Left lung (tissue), 10 donors: ENCODE measurements around the gene ABCA13. TPM values are rescaled to one million over a fixed set of nuclear protein-coding genes. Genes with fewer than 3 reads are reported as not detected.

Experiments used
- ATAC-seq: fragments of 200-7000 bp; cut with Tn5 transposase; one replicate; pipeline ENCODE4 v1.9.1; 2020; ENCODE audit warnings: moderate library complexity
- DNase-seq, 4 donors: peaks; one replicate each; pipeline ENCODE4 v3.0.0-alpha.2; 2013 to 2020
- H3K27ac ChIP-seq, 2 donors: fragments of 200-600 bp; sonication (generic) in 1 of 2; one replicate each; pipeline versions ENCODE4 v1.5.0 to v1.8.0; 2020 to 2021
- H3K27me3 ChIP-seq, 2 donors: fragments of 200-600 bp; sonication (generic) in 1 of 2; one replicate each; pipeline versions ENCODE4 v1.5.0 to v1.8.0; 2020 to 2021
- H3K36me3 ChIP-seq, 2 donors: fragments of 200-600 bp; sonication (generic) in 1 of 2; one replicate each; pipeline versions ENCODE4 v1.5.0 to v1.8.0; 2020 to 2021
- H3K4me1 ChIP-seq, 2 donors: fragments of 200-600 bp; one replicate each; pipeline ENCODE4 v1.8.0; 2021
- H3K4me3 ChIP-seq, 2 donors: fragments of 200-600 bp; sonication (generic) in 1 of 2; one replicate each; pipeline versions ENCODE4 v1.5.0 to v1.8.0; 2020 to 2021; ENCODE audit warnings: mild to moderate bottlenecking in 1 of 2
- H3K9me3 ChIP-seq, 2 donors: fragments of 200-600 bp; sonication (generic) in 1 of 2; one replicate each; pipeline versions ENCODE4 v1.5.0 to v1.8.0; 2020 to 2021
- intact Hi-C, 2 donors: fragments of 100-400 bp; cut with DNase I; formaldehyde crosslinking; loops; one replicate each; pipeline versions ENCODE4 v1.11.2 to v1.14.2; 2022
- polyA plus RNA-seq, 6 donors: library from polyadenylated mRNA; unstranded; fragments of 120-200 nt; gene quantifications; one replicate each; pipeline ENCODE4 v1.2.1, GENCODE V29; 2013; ENCODE audit not compliant: insufficient read length in 6 of 6
- total RNA-seq, 2 donors: library from RNA; stranded (reverse); fragmentation: NEBNext Ultra II Directional; extraction: Animal tissue kit (Norgen Biotek cat#: 25700); gene quantifications; one replicate each; pipeline ENCODE4 v1.2.1, GENCODE V29; 2021
- TF ChIP-seq, protein P1 (sequence below), 2 donors: fragments of 200-600 bp; sonication (generic) in 1 of 2; IDR thresholded peaks; one replicate each; pipeline versions ENCODE4 v1.5.0 to v1.8.0; 2021; ENCODE audit warnings: antibody characterized with exemption in 2 of 2
- donor health status: DM: no; HTN: yes; CAD: no.
- donor health status: DM: no; HTN: no; CAD: no.

Gene ABCA13
- total and polyA plus RNA-seq, 8 donors, result 0.55 to 2.9 (median 1.7) TPM

DNA sequence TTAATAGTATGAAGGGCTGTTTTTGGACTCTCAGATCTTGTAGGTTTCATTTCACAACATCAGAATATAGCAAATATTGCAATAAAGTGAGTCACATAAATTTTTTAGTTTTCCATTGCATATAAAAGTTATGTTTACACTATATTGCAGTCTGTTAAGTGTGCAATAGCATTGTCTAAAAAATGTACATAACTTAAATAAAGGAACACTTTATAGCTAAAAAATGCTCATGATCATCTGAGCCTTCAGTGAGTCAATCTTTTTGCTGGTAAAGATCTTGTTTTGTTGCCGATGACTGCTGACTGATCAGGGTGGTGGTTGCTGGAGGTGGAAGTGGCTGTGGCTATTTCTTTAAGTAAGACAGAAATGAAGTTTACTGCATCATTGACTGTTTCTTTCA is 42.0 kb downstream of the ABCA13 start:
- Histone ChIP-seq H3K27me3 (no peaks in the 10 kb centered on the region), H3K9me3 (peaks cover 0 to 3% of the 10 kb centered on the region in 2 donors), H3K36me3 (no peaks in the 10 kb centered on the region), H3K27ac (no peak overlapping the region), H3K4me1 (no peaks in the 10 kb centered on the region), H3K4me3 (no peak overlapping the region)
- DNase-seq (no peak), ATAC-seq (no peak)
- TF ChIP-seq, protein P1, sequence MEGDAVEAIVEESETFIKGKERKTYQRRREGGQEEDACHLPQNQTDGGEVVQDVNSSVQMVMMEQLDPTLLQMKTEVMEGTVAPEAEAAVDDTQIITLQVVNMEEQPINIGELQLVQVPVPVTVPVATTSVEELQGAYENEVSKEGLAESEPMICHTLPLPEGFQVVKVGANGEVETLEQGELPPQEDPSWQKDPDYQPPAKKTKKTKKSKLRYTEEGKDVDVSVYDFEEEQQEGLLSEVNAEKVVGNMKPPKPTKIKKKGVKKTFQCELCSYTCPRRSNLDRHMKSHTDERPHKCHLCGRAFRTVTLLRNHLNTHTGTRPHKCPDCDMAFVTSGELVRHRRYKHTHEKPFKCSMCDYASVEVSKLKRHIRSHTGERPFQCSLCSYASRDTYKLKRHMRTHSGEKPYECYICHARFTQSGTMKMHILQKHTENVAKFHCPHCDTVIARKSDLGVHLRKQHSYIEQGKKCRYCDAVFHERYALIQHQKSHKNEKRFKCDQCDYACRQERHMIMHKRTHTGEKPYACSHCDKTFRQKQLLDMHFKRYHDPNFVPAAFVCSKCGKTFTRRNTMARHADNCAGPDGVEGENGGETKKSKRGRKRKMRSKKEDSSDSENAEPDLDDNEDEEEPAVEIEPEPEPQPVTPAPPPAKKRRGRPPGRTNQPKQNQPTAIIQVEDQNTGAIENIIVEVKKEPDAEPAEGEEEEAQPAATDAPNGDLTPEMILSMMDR (IDR thresholded peaks at IDR 0.05), result no peak
- intact Hi-C loops, result no loop called here

DNA sequence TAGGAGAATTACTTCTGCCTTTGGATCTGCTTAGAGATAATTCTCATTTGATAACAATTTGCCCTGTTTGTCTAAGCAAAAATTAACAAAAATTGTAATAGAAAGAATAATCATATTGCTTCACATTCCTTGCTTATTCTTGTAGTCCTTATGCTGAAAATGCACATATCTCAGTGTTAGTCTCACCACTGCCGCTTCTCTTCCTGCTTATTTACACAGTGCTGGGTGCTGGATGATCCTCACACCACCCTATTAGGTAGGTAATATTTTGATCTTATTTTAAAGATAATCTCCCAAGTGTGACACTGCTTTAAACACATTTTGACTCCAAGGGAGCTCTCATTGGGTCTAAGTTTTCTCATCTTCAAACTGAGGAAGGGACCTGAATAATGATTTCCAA is 46.0 kb downstream of the ABCA13 start:
- intact Hi-C loops, result no loop called here
- no peak for ATAC-seq
- TF ChIP-seq, protein P1 (IDR thresholded peaks at IDR 0.05), result no peak

DNA sequence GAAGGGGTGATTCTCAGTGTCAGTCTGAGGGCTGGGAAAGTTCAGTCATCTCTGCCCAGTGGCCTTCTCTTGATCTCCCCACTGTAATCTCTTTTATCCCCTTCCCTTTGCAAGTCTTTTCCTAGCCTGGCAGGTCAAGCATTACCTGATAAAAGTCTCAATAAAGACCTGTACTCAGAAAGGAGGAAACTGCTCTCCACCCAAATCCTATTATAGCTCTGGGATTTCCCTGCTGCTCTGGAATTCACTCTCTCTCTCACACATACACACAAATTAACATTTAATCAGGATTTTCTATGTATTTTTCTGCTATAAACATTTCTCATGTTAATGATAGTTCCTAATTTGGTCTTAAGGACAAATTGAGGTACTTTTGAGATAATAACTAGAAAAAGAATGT is 46.5 kb downstream of the ABCA13 start:
- intact Hi-C loops, result no loop called here
- no peak overlapping the region for H3K4me3 ChIP-seq
- DNase-seq, result no peak
- H3K4me1 ChIP-seq, result no peaks in the 10 kb centered on the region
- TF ChIP-seq, protein P1 (IDR thresholded peaks at IDR 0.05), result no peak
- H3K36me3 ChIP-seq, result no peaks in the 10 kb centered on the region
- peaks cover 0 to 3% of the 10 kb centered on the region in 2 donors for H3K9me3 ChIP-seq
- no peak overlapping the region for H3K27ac ChIP-seq
- H3K27me3 ChIP-seq, result no peaks in the 10 kb centered on the region
- ATAC-seq, result no peak

More for the DNA sequence above, 46.0 kb downstream of the ABCA13 start:
- no peaks in the 10 kb centered on the region for H3K36me3 ChIP-seq
- H3K27ac ChIP-seq, result no peak overlapping the region
- peaks cover 0 to 3% of the 10 kb centered on the region in 2 donors for H3K9me3 ChIP-seq
- H3K4me3 ChIP-seq, result no peak overlapping the region
- no peaks in the 10 kb centered on the region for H3K4me1 ChIP-seq
- no peaks in the 10 kb centered on the region for H3K27me3 ChIP-seq
- no peak for DNase-seq

DNA sequence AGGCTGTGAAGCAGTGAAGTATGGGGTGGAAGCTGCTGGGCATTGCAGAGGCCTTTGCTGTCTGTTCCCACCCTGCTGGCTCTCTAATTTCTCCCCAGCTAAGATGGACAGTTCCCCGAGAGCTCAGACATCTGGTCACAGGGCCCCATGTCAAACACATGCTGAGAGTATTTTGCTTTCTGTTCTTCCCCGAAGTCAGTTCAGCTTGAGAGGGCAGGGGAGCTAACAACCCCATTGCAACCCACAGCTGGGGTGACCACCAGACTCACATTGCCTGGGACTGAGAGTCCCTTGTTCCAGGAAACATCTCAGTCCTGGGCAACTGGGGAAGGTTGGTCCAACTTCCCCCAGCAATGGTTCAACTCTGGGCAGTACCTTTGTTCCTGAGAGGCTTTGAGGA is 52.8 kb downstream of the ABCA13 start:
- Histone ChIP-seq H3K9me3 (no peaks in the 10 kb centered on the region), H3K27me3 (no peaks in the 10 kb centered on the region), H3K4me1 (no peaks in the 10 kb centered on the region), H3K36me3 (peaks cover 0 to 4% of the 10 kb centered on the region in 2 donors), H3K27ac (no peak overlapping the region), H3K4me3 (no peak overlapping the region)
- TF ChIP-seq, protein P1 (IDR thresholded peaks at IDR 0.05), result no peak
- ATAC-seq, result no peak
- DNase-seq, result no peak
- intact Hi-C loops, result no loop called here

DNA sequence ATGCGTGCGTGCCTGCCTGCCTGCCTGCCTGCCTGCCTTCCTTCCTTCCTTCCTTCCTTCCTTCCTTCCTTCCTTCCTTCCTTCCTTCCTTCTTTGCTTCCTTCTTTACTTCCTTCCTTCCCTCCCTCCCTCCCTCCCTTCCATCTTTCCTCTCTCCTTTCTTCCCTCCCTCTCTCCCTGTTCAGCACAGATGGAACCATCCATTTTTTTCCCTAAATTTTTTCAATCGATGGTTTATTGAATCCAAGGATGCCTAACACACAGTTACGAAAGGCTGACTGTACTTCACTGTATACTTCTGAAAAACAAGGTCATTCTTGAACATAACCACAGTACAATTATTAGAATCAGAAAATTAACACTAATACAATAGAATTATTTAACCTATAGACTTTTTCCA is 53.8 kb downstream of the ABCA13 start:
- Histone ChIP-seq H3K4me1 (no peaks in the 10 kb centered on the region), H3K27me3 (no peaks in the 10 kb centered on the region), H3K4me3 (no peak overlapping the region), H3K27ac (no peak overlapping the region), H3K36me3 (peaks cover 0 to 4% of the 10 kb centered on the region in 2 donors), H3K9me3 (no peaks in the 10 kb centered on the region)
- TF ChIP-seq, protein P1 (IDR thresholded peaks at IDR 0.05), result no peak
- ATAC-seq, result no peak
- intact Hi-C loops, result no loop called here
- DNase-seq, result no peak
